HG03575 (cell line): ENCODE measurements around the gene RHOC.

Source experiments
- ATAC-seq: cut with Tn5 transposase; IDR thresholded peaks from one replicate; pipeline ENCODE4 v1.9.1; 2021; ENCODE audit not compliant: unreplicated experiment, insufficient number of reproducible peaks, low FRiP score; ENCODE audit errors: extremely low read depth

Gene RHOC

GRCh38 chr1:112704934-112705627 is 1.8 kb downstream of the RHOC start:
- no peak for ATAC-seq

- no peak for ATAC-seq
These were observed 2.5 kb downstream of the RHOC start for GRCh38 chr1:112704391-112704933.

- no peak for ATAC-seq
These were observed 3.2 kb downstream of the RHOC start for GRCh38 chr1:112703706-112704105.

GRCh38 chr1:112702420-112703261 is 4.3 kb downstream of the RHOC start:
- ATAC-seq, result no peak

GRCh38 chr1:112702067-112702395 is 4.9 kb downstream of the RHOC start:
- no peak for ATAC-seq

GRCh38 chr1:112701227-112702066 is 5.5 kb downstream of the RHOC start:
- ATAC-seq, result no peak

GRCh38 chr1:112700290-112701226 is 6.4 kb downstream of the RHOC start:
- ATAC-seq, result no peak

- ATAC-seq, result no peak
These were observed 7.3 kb downstream of the RHOC start for GRCh38 chr1:112699425-112700144.

- no peak for ATAC-seq
These were observed 8.3 kb downstream of the RHOC start for GRCh38 chr1:112698366-112699310.

- no peak for ATAC-seq
These were observed 9.1 kb downstream of the RHOC start for GRCh38 chr1:112697781-112698201.

- no peak for ATAC-seq
These were observed 10.2 kb downstream of the RHOC start for GRCh38 chr1:112696578-112697314.

GRCh38 chr1:112695276-112695675 is 11.7 kb downstream of the RHOC start:
- ATAC-seq, result no peak

GRCh38 chr1:112694363-112694929 is 12.5 kb downstream of the RHOC start:
- ATAC-seq, result no peak

- no peak for ATAC-seq
These were observed 13.1 kb downstream of the RHOC start for GRCh38 chr1:112693821-112694220.

- no peak for ATAC-seq
These were observed 14.2 kb downstream of the RHOC start for GRCh38 chr1:112692681-112693080.

- no peak for ATAC-seq
These were observed 17.1 kb downstream of the RHOC start for GRCh38 chr1:112689842-112690237.
